Fibroblast of villous mesenchyme (primary cell): ENCODE measurements around the gene MAST4. TPM values are rescaled to one million over a fixed set of nuclear protein-coding genes. Genes with fewer than 3 reads are reported as not detected.

Source experiments
- DNase-seq: peaks from one replicate; pipeline ENCODE4 v3.0.0-alpha.2; 2010; ENCODE audit warnings: low read depth
- H3K4me3 ChIP-seq: 2 replicates; pipeline ENCODE4 v1.5.1; 2011; ENCODE audit warnings: low read depth, mild to moderate bottlenecking, low read length
- CTCF ChIP-seq: IDR thresholded peaks from 2 replicates; pipeline ENCODE4 v1.5.1; 2012; ENCODE audit warnings: low read depth, mild to moderate bottlenecking, low read length; ENCODE audit not compliant: insufficient read depth
- total RNA-seq: library from RNA; depleted of rRNA; stranded (reverse); fragments of >200 nt; gene quantifications from 2 replicates; pipeline ENCODE4 v1.2.3, GENCODE V29; 2012

The MAST4 gene
- total RNA-seq, 1 donor, result 8.2 TPM

- no peak overlapping the region for H3K4me3 ChIP-seq
- TF ChIP-seq CTCF, result no peak
- peak; percentile 69 for DNase-seq
These were observed 436.9 kb downstream of the MAST4 start for GRCh38 chr5:67032921-67033664.

GRCh38 chr5:67033880-67034651 lies 437.9 kb downstream of the MAST4 start:
- H3K4me3 ChIP-seq, result no peak overlapping the region
- DNase-seq, result peak; percentile 31
- TF ChIP-seq CTCF, result no peak

- H3K4me3 ChIP-seq, result no peak overlapping the region
- no peak for DNase-seq
- TF ChIP-seq CTCF, result no peak
These were observed 439.0 kb downstream of the MAST4 start for GRCh38 chr5:67035098-67035740.

- no peak for DNase-seq
- no peak overlapping the region for H3K4me3 ChIP-seq
- no peak for TF ChIP-seq CTCF
These were observed 441.0 kb downstream of the MAST4 start for GRCh38 chr5:67037171-67037570.

GRCh38 chr5:67038817-67039603 lies 442.8 kb downstream of the MAST4 start:
- peak; percentile 56 for DNase-seq
- no peak for TF ChIP-seq CTCF
- H3K4me3 ChIP-seq, result no peak overlapping the region
